Mesenchymal stem cell (in vitro differentiated cells and primary cell): ENCODE measurements around the gene HOXD11.

Experiments used
- DNase-seq: peaks from one replicate; pipeline ENCODE4 v3.0.0-alpha.2; 2013
- H2AFZ ChIP-seq: one replicate; pipeline ENCODE4 v1.6.1; 2013; ENCODE audit warnings: low read depth, mild to moderate bottlenecking, control low read depth, inconsistent platforms, low read length, moderate library complexity
- H2AK5ac ChIP-seq: 2 replicates; pipeline ENCODE4 v1.6.1; 2013; ENCODE audit warnings: low read length, moderate library complexity, mild to moderate bottlenecking, inconsistent platforms; ENCODE audit not compliant: severe bottlenecking
- H2BK120ac ChIP-seq: one replicate; pipeline ENCODE4 v1.6.1; 2013; ENCODE audit warnings: low read depth, mild to moderate bottlenecking, inconsistent platforms, low read length, moderate library complexity
- H2BK12ac ChIP-seq, 2 experiments: one replicate each; pipeline ENCODE4 v1.6.1; 2013; ENCODE audit warnings: inconsistent platforms in 2 of 2, low read length in 2 of 2, mild to moderate bottlenecking in 2 of 2, moderate library complexity in 2 of 2, control low read depth in 1 of 2
- H2BK15ac ChIP-seq: one replicate; pipeline ENCODE4 v1.6.1; 2013; ENCODE audit warnings: mild to moderate bottlenecking, low read depth, inconsistent platforms; ENCODE audit not compliant: poor library complexity, severe bottlenecking
- H2BK5ac ChIP-seq: 2 replicates; pipeline ENCODE4 v1.6.1; 2013; ENCODE audit warnings: low read depth, mild to moderate bottlenecking, low read length, control low read depth, inconsistent platforms; ENCODE audit not compliant: poor library complexity, severe bottlenecking
- H3K14ac ChIP-seq, 2 experiments: one replicate each; pipeline ENCODE4 v1.6.1; 2013; ENCODE audit warnings: inconsistent platforms in 2 of 2, low read length in 2 of 2, control low read depth in 1 of 2, mild to moderate bottlenecking in 1 of 2, moderate library complexity in 1 of 2
- H3K18ac ChIP-seq, 2 experiments: one replicate each; pipeline ENCODE4 v1.6.1; 2013; ENCODE audit warnings: inconsistent platforms in 2 of 2, low read length in 2 of 2, control low read depth in 1 of 2, low read depth in 1 of 2, mild to moderate bottlenecking in 1 of 2
- H3K23ac ChIP-seq, 2 experiments: one replicate each; pipeline ENCODE4 v1.6.1; 2013; ENCODE audit warnings: inconsistent platforms in 2 of 2, low read length in 2 of 2, mild to moderate bottlenecking in 2 of 2, moderate library complexity in 2 of 2, control low read depth in 1 of 2
- H3K27ac ChIP-seq: 2 replicates; pipeline ENCODE4 v1.5.1; 2013; ENCODE audit warnings: mild to moderate bottlenecking, moderate library complexity, low read length, control low read depth, inconsistent platforms; ENCODE audit not compliant: poor library complexity, severe bottlenecking
- H3K27me3 ChIP-seq, 2 experiments: 2 replicates each; pipeline versions ENCODE4 v1.6.1 to v1.7.0; 2013; ENCODE audit warnings: low read length in 2 of 2, mild to moderate bottlenecking in 2 of 2, moderate library complexity in 2 of 2, control low read depth in 1 of 2, inconsistent platforms in 1 of 2; ENCODE audit not compliant: control insufficient read depth in 1 of 2, insufficient read depth in 1 of 2
- H3K36me3 ChIP-seq, 2 experiments: 2 replicates each; pipeline versions ENCODE4 v1.6.1 to v1.7.0; 2013; ENCODE audit warnings: low read length in 2 of 2, control low read depth in 1 of 2, inconsistent platforms in 1 of 2, low read depth in 1 of 2, mild to moderate bottlenecking in 1 of 2; ENCODE audit not compliant: insufficient read depth in 2 of 2, control insufficient read depth in 1 of 2
- H3K4ac ChIP-seq, 2 experiments: one replicate each; pipeline ENCODE4 v1.6.1; 2013; ENCODE audit warnings: inconsistent platforms in 2 of 2, low read length in 2 of 2, mild to moderate bottlenecking in 2 of 2, moderate library complexity in 2 of 2, control low read depth in 1 of 2, low read depth in 1 of 2
- H3K4me1 ChIP-seq: 2 replicates; pipeline ENCODE4 v1.6.1; 2013; ENCODE audit warnings: low read depth, low read length, control low read depth; ENCODE audit not compliant: control insufficient read depth, insufficient read depth
- H3K4me2 ChIP-seq: 2 replicates; pipeline ENCODE4 v1.6.1; 2013; ENCODE audit warnings: low read length, mild to moderate bottlenecking, inconsistent platforms; ENCODE audit not compliant: poor library complexity, severe bottlenecking
- H3K4me3 ChIP-seq, 2 experiments: 2 replicates each; pipeline versions ENCODE4 v1.5.1 to v1.7.0; 2013; ENCODE audit warnings: low read length in 2 of 2, mild to moderate bottlenecking in 2 of 2, control low read depth in 1 of 2, low read depth in 1 of 2; ENCODE audit not compliant: insufficient read depth in 1 of 2
- H3K79me1 ChIP-seq: replicated peaks from 2 replicates; pipeline ENCODE4 v1.6.1; 2013; ENCODE audit warnings: mild to moderate bottlenecking, control low read depth, low read length, inconsistent platforms; ENCODE audit not compliant: poor library complexity, severe bottlenecking
- H3K9ac ChIP-seq: 2 replicates; pipeline ENCODE4 v1.7.0; 2013; ENCODE audit warnings: mild to moderate bottlenecking, low read length, moderate library complexity
- H3K9me3 ChIP-seq: 2 replicates; pipeline ENCODE4 v1.7.0; 2013; ENCODE audit warnings: mild to moderate bottlenecking, low read length; ENCODE audit not compliant: control insufficient read depth
- H4K8ac ChIP-seq: one replicate; pipeline ENCODE4 v1.6.1; 2013; ENCODE audit warnings: inconsistent platforms, mild to moderate bottlenecking, low read length, moderate library complexity
- H4K91ac ChIP-seq: one replicate; pipeline ENCODE4 v1.6.1; 2013; ENCODE audit warnings: mild to moderate bottlenecking, low read length, inconsistent platforms
- WGBS: methylation state at CpG from one replicate; pipeline ENCODE4 v1.1.7; 2013; ENCODE audit warnings: mixed read lengths; 5-methylcytosine and 5-hydroxymethylcytosine counted together

Gene HOXD11

GRCh38 chr2:176095421-176095820 is 11.7 kb upstream of the HOXD11 start:
- H3K4ac ChIP-seq, result no peak overlapping the region
- H3K18ac ChIP-seq, result no peak overlapping the region
- H2BK15ac ChIP-seq, result no peak overlapping the region
- no peak overlapping the region for H3K14ac ChIP-seq
- peaks cover 89 to 96% of the 10 kb centered on the region in 2 experiments for H3K27me3 ChIP-seq
- DNase-seq, result no peak
- no peak overlapping the region for H2AFZ ChIP-seq
- H3K9me3 ChIP-seq, result peaks cover 3% of the 10 kb centered on the region
- H3K27ac ChIP-seq, result no peak overlapping the region
- no peak overlapping the region for H2BK5ac ChIP-seq
- no peak overlapping the region for H3K4me3 ChIP-seq
- no peaks in the 10 kb centered on the region for H3K79me1 ChIP-seq
- no peak overlapping the region for H3K4me2 ChIP-seq
- no peak overlapping the region for H4K91ac ChIP-seq
- WGBS, result 39% methylated on average over 5 of the region's 5 CpGs
- H4K8ac ChIP-seq, result no peak overlapping the region
- H2BK120ac ChIP-seq, result no peak overlapping the region
- no peaks in the 10 kb centered on the region for H3K36me3 ChIP-seq
- peaks cover 15% of the 10 kb centered on the region for H3K4me1 ChIP-seq
- no peak overlapping the region for H3K23ac ChIP-seq
- H2AK5ac ChIP-seq, result no peak overlapping the region
- H2BK12ac ChIP-seq, result no peak overlapping the region
- H3K9ac ChIP-seq, result no peak overlapping the region

GRCh38 chr2:176096243-176096985 is 10.7 kb upstream of the HOXD11 start:
- H3K4me1 ChIP-seq, result peaks cover 15% of the 10 kb centered on the region
- no peak overlapping the region for H3K23ac ChIP-seq
- H3K9me3 ChIP-seq, result peaks cover 3% of the 10 kb centered on the region
- H2AFZ ChIP-seq, result no peak overlapping the region
- no peak overlapping the region for H3K9ac ChIP-seq
- no peak overlapping the region for H2BK120ac ChIP-seq
- no peak overlapping the region for H3K14ac ChIP-seq
- no peak overlapping the region for H3K18ac ChIP-seq
- peak; percentile 38 for DNase-seq
- H3K4me3 ChIP-seq, result peak overlapping the region in 1 of 2 experiments; percentile 77
- no peak overlapping the region for H2BK5ac ChIP-seq
- no peak overlapping the region for H2BK12ac ChIP-seq
- H3K27me3 ChIP-seq, result peaks cover 91 to 96% of the 10 kb centered on the region in 2 experiments
- no peak overlapping the region for H3K27ac ChIP-seq
- WGBS, result 9% methylated on average over 14 of the region's 16 CpGs
- no peaks in the 10 kb centered on the region for H3K36me3 ChIP-seq
- no peaks in the 10 kb centered on the region for H3K79me1 ChIP-seq
- peak overlapping the region; percentile 60 for H3K4me2 ChIP-seq
- H2AK5ac ChIP-seq, result no peak overlapping the region
- no peak overlapping the region for H2BK15ac ChIP-seq
- no peak overlapping the region for H4K8ac ChIP-seq
- no peak overlapping the region for H4K91ac ChIP-seq
- no peak overlapping the region for H3K4ac ChIP-seq

- no peak overlapping the region for H3K27ac ChIP-seq
- peaks cover 91 to 96% of the 10 kb centered on the region in 2 experiments for H3K27me3 ChIP-seq
- peaks cover 3% of the 10 kb centered on the region for H3K9me3 ChIP-seq
- H4K8ac ChIP-seq, result no peak overlapping the region
- H2BK5ac ChIP-seq, result no peak overlapping the region
- H3K4me1 ChIP-seq, result peaks cover 15% of the 10 kb centered on the region
- peak overlapping the region; percentile 23 to 77 for H3K4me3 ChIP-seq
- WGBS, result under 1% methylated on average over 40 of the region's 45 CpGs
- no peak overlapping the region for H2AK5ac ChIP-seq
- H2BK15ac ChIP-seq, result no peak overlapping the region
- no peak overlapping the region for H2BK12ac ChIP-seq
- H3K23ac ChIP-seq, result no peak overlapping the region
- DNase-seq, result peak; percentile 70
- H2AFZ ChIP-seq, result peak overlapping the region; percentile 8
- no peak overlapping the region for H3K18ac ChIP-seq
- no peak overlapping the region for H2BK120ac ChIP-seq
- H3K79me1 ChIP-seq, result no peaks in the 10 kb centered on the region
- H3K36me3 ChIP-seq, result no peaks in the 10 kb centered on the region
- H3K4me2 ChIP-seq, result peak overlapping the region; percentile 60
- no peak overlapping the region for H4K91ac ChIP-seq
- no peak overlapping the region for H3K4ac ChIP-seq
- no peak overlapping the region for H3K9ac ChIP-seq
- no peak overlapping the region for H3K14ac ChIP-seq
These were observed 9.9 kb upstream of the HOXD11 start for GRCh38 chr2:176096986-176097819.

- no peak overlapping the region for H3K9ac ChIP-seq
- H2BK12ac ChIP-seq, result no peak overlapping the region
- H4K91ac ChIP-seq, result no peak overlapping the region
- no peak overlapping the region for H3K18ac ChIP-seq
- H3K27me3 ChIP-seq, result peaks cover 97 to 100% of the 10 kb centered on the region in 2 experiments
- H3K23ac ChIP-seq, result no peak overlapping the region
- H3K4me3 ChIP-seq, result peak overlapping the region in 1 of 2 experiments; percentile 77
- H2AFZ ChIP-seq, result no peak overlapping the region
- no peak overlapping the region for H3K14ac ChIP-seq
- H3K4me1 ChIP-seq, result peaks cover 12% of the 10 kb centered on the region
- no peak overlapping the region for H3K27ac ChIP-seq
- no peak overlapping the region for H2AK5ac ChIP-seq
- H3K9me3 ChIP-seq, result peaks cover 3% of the 10 kb centered on the region
- no peak overlapping the region for H4K8ac ChIP-seq
- no peak overlapping the region for H2BK120ac ChIP-seq
- no peak overlapping the region for H2BK5ac ChIP-seq
- H3K4ac ChIP-seq, result no peak overlapping the region
- no peak overlapping the region for H2BK15ac ChIP-seq
- no peaks in the 10 kb centered on the region for H3K36me3 ChIP-seq
- WGBS, result 2% methylated on average over 16 of the region's 18 CpGs
- H3K4me2 ChIP-seq, result no peak overlapping the region
- H3K79me1 ChIP-seq, result no peaks in the 10 kb centered on the region
- no peak for DNase-seq
These were observed 9.2 kb upstream of the HOXD11 start for GRCh38 chr2:176097820-176098365.
